HG02973 (cell line): ENCODE results near the gene AVPI1.
A peak's percentile ranks its signal among the peaks of the same experiment; 100 is the strongest.
"Not testable (repeated sequence)": the region's sequence is repeated elsewhere in the genome, so short reads cannot be mapped to it uniquely, and the experiment has no call there.

ENCODE experiments used
- ATAC-seq: cut with Tn5 transposase; IDR thresholded peaks from one replicate; pipeline ENCODE4 v1.9.1; 2021; ENCODE audit warnings: moderate library complexity; ENCODE audit not compliant: unreplicated experiment

AVPI1 gene

DNA sequence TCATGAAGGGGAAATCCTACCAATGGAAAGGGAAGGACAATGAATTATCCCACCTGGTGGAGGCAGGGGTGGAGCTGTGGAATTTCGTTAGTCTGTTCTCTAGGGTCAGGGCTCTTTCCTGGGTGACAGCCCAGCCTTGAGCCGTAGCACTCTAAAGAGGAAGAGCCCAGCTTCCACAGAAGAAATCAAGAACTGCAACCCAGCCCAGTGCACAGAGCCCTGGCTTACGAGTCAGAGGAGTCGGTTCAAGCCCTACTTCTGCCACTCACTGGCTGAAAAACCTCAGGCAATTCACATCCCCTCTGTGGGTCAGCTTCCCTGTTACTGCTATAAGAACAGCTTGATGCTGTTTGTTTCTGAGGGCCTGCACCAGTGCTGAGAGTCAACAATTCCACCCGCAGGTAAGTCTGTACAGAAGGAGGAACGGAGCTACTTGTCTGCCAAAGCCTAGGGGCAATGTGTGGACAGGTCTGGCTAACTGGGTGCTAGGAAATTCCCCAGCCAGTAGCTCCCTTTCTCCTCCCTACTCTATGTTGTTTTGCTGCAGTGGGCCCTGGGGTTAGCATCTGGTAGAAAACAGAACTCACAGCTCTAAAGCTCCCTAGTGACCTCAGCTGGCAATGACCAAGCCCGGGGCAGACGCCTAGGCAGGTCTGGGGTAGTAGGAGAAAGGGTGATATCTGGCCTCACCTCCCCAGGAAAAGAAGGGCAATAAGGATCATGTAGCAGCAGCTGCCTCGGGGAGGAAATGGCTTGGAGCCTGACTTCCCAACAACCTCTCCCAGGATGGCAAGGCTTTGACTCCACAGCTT is 3.3 kb downstream of the AVPI1 start:
- ATAC-seq, result no peak

DNA sequence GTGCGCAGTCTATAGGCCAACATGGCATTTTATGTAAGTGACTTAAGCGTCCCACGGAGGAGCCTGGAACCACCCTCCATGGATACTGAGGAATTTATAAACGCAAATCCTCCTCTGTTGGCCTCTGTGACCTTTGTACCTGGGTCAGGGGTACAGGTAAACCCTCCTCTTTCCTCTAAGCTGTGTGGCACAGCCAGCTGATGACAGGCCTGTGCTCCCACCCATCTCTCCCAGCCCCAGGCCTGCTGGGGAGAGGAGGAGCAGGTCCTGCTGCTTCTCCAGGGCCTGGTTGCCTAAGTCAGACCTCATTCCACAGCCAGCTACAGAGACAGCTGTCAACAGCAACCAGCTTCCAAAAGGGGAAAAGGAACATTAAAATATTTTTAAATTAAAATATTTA is 5.0 kb downstream of the AVPI1 start:
- ATAC-seq, result no peak

DNA sequence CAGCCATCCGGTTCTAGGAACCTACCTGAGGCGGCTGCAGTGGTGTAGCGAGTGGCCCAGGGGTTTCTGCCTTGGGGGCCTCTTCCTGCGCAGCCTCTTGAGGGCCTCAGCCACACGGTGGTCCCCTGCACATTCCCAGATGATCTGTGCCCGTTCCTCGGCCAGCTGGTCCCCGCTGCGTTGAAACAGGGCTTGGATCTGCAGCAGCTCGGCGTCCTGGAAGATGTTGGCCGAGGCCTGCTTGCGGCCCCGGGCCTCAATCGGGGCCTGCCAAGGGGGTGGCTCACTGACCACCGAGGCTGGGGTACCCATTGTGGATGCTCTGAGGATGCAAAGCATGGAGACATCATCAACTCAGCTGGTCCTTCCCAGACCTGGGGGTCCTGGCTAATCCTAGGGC is 7.4 kb downstream of the AVPI1 start:
- no peak for ATAC-seq

DNA sequence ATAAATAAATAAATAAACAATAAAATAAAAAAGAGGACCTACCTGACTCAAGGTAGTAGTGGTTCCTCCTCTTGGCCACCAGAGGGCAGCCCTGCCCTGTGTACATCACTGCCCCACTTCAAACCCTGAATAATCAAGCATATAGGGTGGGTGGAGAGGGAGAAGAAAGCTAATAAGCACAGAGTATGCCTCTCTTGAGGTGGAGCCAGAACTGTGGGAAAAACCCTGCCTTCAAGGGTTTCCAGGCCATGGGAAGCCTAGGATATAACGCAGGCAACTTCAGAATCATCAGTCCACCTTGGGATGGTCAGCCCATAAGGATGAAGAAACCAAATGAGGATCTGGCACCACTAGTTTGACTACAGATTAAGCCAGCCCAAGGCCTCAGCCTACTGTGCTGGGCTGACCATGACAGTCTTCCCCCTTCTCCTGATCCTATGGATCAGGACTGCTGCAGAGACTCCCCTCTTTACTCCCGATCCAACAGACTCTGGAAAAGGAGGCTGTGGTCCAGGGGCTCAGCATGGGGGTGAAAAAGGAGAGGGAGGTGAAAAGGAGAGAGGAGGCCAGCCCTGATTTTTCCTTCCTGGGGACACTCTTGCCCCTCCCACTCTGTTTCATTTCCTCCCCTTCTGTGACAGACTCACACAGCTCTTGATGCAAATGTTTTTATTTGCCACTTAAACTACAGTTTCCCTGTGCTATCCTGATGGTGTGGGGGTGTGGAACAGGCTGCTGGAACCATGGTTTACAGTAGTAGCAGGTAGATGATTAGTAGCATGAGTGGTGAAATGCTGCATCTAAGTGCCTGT is 10.1 kb downstream of the AVPI1 start:
- peak; percentile 71 for ATAC-seq

DNA sequence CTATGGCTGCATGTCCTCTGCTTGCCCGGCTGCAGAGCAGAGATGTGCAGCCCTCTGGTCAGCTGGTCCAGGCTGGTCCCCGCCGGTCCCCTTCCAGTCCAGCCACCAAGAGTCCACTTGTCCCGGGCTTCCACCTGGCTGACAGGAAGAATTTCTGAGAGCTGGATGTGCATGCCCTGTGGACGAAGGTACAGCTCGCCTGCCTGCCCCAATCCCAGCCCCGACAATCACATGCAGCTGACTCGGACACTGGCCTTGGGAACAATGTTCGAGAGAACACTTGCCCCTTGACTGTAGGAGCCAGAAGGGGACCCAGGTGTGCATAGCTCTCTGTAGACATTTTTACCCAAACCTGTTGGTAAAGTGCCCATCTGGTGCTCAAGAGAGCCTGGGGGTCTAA is 11.8 kb downstream of the AVPI1 start:
- no peak for ATAC-seq

DNA sequence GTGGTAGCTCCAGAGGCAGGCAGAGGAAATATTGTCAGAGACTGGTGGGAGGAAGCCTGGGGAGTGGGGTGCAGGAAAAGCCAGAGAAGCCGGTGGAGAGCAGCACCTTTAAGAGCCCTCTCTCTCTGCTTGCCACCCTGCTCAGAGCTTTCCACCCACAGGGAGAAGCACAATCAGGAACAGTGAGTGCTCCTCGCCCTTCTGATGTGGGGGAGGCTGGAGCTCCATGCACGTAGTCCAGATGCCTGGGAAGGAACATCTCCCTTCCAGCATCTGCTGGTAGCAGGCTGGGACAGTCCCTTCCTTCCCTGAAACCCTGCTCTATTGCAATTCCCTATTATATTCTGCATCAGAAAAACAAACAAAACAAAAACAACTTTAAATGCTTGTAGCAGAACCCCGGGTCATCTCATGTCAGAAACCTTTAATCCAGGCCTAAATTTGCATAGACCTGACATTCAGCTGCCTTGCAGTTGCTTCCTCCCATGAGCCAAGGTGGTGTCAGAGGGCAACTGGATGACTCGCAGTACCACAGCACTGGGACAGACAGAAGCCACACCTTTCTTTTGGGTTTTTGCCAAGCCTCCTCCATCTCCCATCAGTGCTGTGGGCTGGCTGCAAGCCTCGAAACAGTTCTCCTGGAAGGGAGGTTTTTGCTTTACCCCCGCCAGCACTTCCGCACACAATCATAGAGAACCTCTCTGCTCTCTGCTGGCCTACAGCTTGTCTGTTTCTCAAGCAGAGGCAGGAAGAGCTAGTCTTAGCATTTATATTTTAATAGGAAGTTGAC is 13.1 kb downstream of the AVPI1 start:
- no peak for ATAC-seq

DNA sequence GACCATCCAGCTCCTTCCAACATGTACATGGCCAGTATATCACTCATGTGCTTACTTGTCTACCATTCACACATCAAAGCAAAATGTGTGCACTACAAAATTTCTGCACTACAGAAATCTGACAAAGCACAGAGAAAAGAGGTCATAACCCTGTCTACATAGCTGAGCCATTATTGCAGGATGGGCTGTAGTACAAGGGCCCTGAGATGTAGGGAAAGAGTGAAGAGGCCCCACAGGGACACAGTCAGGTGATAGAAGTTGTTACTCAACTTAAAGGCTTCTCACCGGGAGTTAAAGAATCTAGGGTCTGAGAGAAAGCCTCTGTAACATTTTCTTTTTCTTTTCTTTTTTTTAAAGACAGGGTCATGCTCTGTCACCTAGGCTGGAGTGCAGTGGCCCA is 17.5 kb downstream of the AVPI1 start:
- ATAC-seq, result no peak

DNA sequence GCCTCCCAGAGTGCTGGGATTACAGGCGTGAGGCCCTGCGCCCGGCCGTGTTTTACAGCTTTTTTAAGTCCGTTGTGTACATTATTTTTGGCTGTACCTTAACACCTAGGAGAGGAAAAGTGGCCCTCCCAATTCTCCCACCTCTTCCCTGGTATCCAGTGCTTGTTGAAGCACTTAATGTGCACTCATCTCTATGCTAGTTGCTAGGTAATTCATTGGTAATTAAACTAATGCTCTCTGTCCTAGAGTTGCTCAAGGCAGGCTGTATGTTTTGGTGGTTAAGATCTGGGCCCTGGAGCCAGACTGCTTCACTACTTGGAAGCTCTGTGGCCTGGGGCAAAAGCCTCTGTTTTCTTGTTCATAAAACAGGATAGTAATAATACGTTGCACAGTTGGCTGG is 19.6 kb downstream of the AVPI1 start:
- ATAC-seq, result no peak

DNA sequence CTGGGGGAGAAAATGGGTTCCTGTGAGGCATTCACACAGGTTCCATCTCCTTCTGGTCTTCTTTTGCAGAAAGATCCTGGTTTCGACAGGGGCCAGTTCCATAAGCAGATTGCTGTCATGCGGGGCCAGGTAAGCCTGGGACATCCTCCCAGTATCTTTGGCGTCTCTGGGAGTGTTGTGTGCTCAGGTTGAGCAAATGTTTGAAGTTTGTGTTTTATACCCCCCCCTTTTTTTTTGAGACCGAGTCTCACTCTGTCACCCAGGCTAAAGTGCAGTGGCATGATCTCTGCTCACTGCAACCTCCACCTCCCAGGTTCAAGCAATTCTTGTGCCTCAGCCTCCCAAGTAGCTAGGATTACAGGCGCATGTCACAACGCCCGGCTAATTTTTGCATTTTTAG is 20.0 kb downstream of the AVPI1 start:
- no peak for ATAC-seq

DNA sequence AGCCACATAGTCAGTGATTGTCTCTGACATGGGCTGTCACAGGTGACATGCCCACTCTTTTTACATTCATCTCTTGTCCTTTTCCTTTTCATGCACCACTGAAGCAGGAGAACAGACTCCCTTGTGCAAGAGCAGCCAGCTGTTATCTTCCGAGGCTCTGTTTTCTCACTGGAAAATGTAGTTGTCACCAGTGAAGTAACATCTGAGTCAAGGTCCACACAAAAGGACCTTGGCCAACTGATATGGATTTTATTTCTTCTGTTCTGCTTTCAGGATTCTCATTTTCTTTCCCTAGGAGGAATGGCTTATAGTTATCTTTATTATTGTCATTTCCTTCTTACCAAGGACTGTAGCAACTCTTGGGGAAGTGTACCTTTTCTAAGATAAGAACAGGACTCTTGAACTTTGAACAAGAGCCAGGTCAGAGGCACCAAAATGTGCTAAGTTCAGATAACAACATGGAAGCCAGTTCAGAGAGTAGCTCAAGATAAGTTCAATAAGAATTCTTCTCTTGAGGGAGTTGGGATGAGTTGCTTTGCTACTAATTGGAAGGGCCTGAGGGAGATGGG is 22.7 kb downstream of the AVPI1 start:
- no peak for ATAC-seq

DNA sequence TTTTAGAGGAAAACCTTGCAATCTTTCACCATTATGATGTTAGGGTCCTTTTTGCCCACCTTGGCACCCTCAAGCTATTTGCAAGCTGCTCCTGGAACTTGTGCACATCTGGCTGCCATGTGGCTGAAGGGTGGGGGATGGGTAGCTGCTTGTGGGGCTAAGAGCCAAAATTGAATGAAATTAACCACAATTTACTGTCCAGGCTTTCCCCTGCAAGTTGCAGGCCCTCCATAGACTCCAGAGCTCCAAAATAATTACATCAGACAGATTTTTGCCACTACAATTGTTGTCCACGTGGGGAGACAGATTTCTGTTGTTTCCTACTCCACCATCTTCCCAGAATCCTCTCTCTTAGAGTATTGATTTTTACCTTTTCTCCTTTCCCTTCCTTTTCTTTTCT is 27.5 kb downstream of the AVPI1 start:
- no peak for ATAC-seq

DNA sequence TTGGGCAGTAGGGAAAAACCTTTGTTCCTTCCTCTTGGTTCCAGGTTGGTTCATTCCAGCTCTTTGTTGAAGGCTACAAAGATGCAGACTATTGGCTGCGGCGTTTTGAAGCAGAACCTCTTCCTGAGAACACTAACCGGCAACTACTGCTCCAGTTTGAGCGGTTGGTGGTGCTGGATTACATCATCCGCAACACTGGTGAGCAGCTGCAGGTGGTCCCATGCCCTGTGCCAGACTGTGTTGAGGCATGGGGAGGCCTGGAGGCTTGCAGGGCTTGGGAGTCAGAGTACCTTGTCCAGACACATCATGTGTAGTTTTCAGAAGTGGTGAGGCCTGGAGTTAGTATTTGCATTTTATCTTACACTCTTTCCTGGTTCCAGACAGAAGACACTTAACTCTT is 30.3 kb downstream of the AVPI1 start:
- ATAC-seq, result no peak

DNA sequence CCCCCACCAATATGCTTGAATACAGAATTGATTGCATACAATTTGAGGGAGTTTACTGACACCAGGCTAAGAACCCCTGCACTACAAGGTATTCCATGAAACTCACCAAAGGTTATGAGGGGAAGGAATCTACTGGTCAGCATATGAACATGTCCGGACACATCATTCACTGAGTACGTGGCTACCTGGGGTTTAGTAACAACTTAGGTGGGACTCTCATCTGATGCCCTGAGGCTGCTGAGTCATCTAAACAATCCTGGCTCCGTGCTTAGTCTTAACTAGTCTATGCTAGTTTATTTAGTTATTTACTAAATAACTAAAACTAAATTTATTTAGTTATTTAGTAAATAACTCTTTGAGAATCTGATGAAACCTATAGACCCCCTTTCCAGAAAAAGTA is 35.3 kb downstream of the AVPI1 start:
- ATAC-seq, result no peak

DNA sequence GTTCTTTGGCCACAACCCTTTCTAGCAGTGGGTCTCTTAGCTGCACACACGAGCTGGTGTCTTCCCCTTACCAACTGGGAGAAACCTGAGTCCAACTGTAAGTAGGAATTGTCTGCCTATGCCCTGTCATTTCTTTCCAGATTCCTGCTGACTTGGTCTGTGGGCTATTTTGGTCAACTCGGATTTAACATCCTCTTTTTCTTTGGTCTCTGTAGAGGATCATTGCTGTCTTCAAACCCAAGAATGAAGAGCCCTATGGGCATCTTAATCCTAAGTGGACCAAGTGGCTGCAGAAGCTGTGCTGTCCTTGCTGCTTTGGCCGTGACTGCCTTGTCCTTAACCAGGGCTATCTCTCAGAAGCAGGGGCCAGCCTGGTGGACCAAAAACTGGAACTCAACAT is 36.3 kb downstream of the AVPI1 start:
- no peak for ATAC-seq

DNA sequence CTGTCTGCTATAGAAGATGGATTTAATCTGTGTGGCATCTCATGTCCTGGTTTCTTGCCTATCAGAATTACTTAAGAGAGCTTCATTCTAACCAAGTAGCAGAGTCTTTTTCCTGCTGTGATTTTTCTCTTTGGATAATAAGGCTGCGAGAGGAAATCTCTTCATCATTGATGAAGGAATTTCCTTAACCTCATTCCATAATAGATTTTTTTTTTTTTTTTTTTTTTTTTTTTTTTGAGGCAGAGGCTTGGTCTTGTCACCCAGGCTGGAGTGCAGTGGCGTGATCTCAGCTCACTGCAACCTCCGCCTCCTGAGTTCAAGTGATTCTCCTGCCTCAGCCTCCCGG is 37.7 kb downstream of the AVPI1 start:
- ATAC-seq, result not testable (repeated sequence)

DNA sequence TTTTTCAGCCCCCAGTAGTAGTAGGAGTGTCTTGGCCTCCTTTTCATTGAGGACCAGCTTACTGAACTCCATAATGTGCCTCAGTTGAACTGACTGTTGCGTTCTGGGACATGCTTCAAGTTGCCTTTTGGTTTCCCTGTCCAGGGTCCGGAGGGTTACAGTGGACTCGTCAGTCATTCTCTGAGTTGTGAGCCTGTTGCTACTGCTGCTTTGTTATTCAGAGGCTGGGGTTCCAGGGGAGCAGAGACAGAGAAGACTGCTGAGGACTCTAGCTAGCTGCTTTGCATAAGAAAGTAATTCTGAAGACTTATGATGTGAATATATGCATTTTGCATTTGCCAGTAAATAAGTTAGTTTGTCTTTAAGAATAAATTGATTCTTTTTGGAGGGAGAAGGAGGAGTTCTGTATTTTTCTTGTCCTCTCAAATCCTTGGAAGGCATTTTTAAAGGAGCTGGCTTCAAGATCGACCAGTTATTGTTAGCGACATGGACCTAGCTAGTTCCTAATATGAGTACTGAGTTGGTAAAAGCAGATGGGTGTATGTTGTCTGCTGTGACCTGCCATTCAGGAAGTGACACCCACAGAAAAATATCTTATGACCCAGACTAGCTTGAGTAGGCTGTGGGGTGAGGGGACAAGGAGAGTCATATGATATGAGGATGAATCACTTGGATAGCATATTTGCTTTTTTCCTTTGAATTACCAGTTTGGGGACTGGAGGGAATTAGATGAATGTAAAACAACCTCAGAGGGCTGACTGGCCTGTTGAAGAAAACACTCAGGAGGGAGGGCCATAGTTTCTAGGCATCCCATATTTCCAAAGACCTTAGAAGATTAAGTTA is 38.3 kb downstream of the AVPI1 start:
- peak; percentile 91 for ATAC-seq

DNA sequence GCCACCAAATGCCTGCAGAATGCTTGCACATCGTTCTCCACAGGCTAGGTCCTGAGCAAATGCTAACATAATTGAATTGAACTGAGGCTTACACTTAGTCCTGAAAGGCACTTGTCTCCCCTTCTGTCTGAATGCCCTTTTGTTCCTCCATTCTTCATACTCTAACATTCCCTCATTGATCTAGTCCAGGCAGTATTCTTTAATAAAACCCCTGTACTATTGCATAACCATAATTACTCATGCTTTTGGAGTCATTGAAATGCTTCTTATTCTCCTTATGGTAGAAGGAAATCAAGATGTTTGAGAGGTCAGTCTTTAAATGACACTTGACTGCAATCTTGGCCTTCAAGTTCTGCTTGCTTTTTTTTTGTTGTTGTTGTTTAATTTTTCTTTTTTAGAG is 39.5 kb downstream of the AVPI1 start:
- ATAC-seq, result no peak

DNA sequence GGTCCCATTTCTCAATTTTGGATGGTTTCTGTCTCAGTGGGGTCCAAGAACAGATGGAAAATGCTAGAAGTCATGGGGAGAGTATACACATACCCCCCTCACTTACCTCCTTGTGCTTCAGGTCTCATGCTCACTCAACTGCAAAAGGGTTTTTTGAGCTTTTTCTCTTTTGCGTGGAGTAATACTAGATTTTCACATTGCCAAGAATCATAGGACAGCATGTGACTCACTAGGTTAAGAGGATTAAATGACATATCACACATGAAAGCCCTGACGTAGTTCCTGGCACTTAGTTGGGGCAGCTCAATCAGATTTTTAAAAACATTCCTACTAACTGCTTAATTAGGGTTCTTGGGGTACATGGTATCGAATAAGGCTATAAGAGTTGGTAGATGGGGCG is 42.1 kb downstream of the AVPI1 start:
- ATAC-seq, result no peak

DNA sequence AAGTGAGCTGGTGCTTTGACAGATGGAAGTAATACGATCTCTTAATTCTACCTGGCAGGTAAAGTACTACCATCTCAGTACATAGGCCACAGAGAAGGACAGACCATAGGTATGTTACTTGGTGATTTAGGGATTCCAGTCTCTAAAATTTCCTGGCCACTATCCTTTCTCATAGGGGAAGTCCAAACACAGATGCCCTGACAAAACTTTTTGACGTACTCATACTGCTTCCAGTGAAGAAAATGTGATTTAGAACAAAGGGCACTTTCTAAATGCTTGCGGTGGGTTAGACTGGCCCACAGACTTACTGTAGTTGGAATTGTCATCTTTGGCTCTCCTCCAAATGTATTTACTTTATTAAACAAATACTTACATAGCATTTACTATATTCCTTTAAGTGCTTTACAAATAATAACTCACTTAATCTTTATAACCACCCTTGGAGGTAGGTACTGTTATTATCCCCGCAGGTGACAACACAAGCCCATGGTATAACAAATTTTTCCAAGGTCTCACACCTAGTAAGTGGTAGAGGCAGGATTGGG is 43.5 kb downstream of the AVPI1 start:
- no peak for ATAC-seq

DNA sequence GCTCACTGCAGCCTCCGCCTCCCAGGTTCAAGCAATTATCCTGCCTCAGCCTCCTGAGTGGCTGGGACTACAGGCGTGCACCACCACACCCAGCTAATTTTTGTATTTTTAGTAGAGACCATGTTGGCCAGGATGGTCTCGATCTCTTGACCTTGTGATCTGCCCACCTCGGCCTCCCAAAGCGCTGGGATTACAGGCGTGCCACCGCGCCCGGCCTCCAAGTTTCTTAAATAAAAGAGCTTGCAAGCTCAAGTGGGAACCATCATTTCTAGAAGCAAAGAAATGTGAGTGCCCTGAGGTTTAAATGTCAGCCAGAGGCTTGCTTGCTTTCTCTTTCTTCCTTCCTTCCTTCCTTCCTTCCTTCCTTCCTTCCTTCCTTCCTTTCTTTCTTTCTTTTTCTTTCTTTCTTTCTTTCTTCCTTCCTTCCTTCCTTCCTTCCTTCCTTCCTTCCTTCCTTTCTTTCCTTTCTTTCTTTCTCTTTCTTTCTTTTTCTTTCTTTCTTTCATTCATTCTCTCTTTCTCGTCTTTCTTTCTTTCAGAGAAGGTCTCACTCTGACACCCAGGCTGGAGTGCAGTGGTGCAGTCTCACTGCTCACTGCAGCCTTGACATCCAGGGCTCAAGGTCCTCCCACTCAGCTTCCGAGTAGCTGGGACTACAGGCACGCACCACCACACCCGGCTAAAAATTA is 44.4 kb downstream of the AVPI1 start:
- not testable (repeated sequence) for ATAC-seq
